ENCODE measurements around the gene CKAP2. TPM values are rescaled to one million over a fixed set of nuclear protein-coding genes. Genes with fewer than 3 reads are reported as not detected.
"Not testable (repeated sequence)": the region's sequence is repeated elsewhere in the genome, so short reads cannot be mapped to it uniquely, and the experiment has no call there.

The CKAP2 gene
- total RNA-seq, 1 experiment from 2014 or later = 58.6 TPM

GRCh38 chr13:52452470-52452869 is 2.8 kb upstream of the CKAP2 start:
- DNase-seq (ENCODE audit: low read depth) = no peak

GRCh38 chr13:52454459-52454819 is 839 bp upstream of the CKAP2 start:
- DNase-seq (ENCODE audit: low read depth) = peak; percentile 19

- DNase-seq (ENCODE audit: low read depth) = peak; percentile 78
Measured at GRCh38 chr13:52455677-52456041, 381 bp downstream of the CKAP2 start.

GRCh38 chr13:52459668-52460067 is 4.4 kb downstream of the CKAP2 start:
- DNase-seq (ENCODE audit: low read depth) = peak; percentile 72

GRCh38 chr13:52461265-52461664 is 6.0 kb downstream of the CKAP2 start:
- DNase-seq (ENCODE audit: low read depth) = no peak

GRCh38 chr13:52463526-52463925 is 8.2 kb downstream of the CKAP2 start:
- DNase-seq (ENCODE audit: low read depth) = no peak

- not testable (repeated sequence) for DNase-seq (ENCODE audit: low read depth)
Measured at GRCh38 chr13:52468487-52468886, 13.2 kb downstream of the CKAP2 start.

- not testable (repeated sequence) for DNase-seq (ENCODE audit: low read depth)
Measured at GRCh38 chr13:52480677-52481428, 25.6 kb downstream of the CKAP2 start.

- DNase-seq (ENCODE audit: low read depth) = not testable (repeated sequence)
Measured at GRCh38 chr13:52487078-52487477, 31.8 kb downstream of the CKAP2 start.

GRCh38 chr13:52488763-52489162 is 33.5 kb downstream of the CKAP2 start:
- not testable (repeated sequence) for DNase-seq (ENCODE audit: low read depth)

GRCh38 chr13:52491015-52491414 is 35.7 kb downstream of the CKAP2 start:
- DNase-seq (ENCODE audit: low read depth) = not testable (repeated sequence)

GRCh38 chr13:52494241-52494640 is 39.0 kb downstream of the CKAP2 start:
- DNase-seq (ENCODE audit: low read depth) = peak; percentile 19

GRCh38 chr13:52497979-52498378 is 42.7 kb downstream of the CKAP2 start:
- DNase-seq (ENCODE audit: low read depth) = not testable (repeated sequence)

GRCh38 chr13:52502277-52502676 is 47.0 kb downstream of the CKAP2 start:
- DNase-seq (ENCODE audit: low read depth) = not testable (repeated sequence)

GRCh38 chr13:52505843-52506242 is 50.6 kb downstream of the CKAP2 start:
- DNase-seq (ENCODE audit: low read depth) = not testable (repeated sequence)

GRCh38 chr13:52509532-52509931 is 54.3 kb downstream of the CKAP2 start:
- not testable (repeated sequence) for DNase-seq (ENCODE audit: low read depth)

- DNase-seq (ENCODE audit: low read depth) = not testable (repeated sequence)
Measured at GRCh38 chr13:52510221-52510797, 55.0 kb downstream of the CKAP2 start.

- not testable (repeated sequence) for DNase-seq (ENCODE audit: low read depth)
Measured at GRCh38 chr13:52511598-52511997, 56.3 kb downstream of the CKAP2 start.

GRCh38 chr13:52513957-52514596 is 58.8 kb downstream of the CKAP2 start:
- DNase-seq (ENCODE audit: low read depth) = peak; percentile 65

GRCh38 chr13:52523323-52523722 is 68.0 kb downstream of the CKAP2 start:
- DNase-seq (ENCODE audit: low read depth) = not testable (repeated sequence)
